DMS53 treated with DMSO at 0.1 percent for 48 hours (cell line): Measurements from ENCODE around the gene HEYL.

Experiments used
- DNase-seq: peaks from one replicate; lab custom pipeline; 2025; ENCODE audit not compliant: unreplicated experiment; lab: John Stamatoyannopoulos, UW

Gene HEYL

GRCh38 chr1:39666772-39667171, 27.3 kb upstream of the HEYL start:
- DNase-seq, result no peak

DNA sequence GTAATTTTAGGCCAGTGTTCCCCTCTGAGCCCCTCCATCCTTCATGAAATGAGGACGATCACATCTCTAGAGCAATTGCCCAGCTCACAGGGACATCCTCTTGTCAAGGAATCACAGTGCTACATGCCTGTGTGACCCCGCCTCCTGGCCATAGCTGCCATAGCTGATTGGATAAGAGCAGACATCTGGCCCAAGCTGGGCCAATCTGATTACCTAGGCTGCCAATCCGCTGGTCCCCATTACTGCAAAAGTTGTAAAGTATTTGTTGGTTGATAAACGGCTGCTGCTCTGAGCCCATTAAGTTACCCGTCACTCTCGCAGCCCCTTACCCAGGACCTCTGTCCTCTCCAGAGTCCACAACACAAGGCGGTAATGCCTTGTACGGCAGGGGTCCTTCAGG, 24.1 kb upstream of the HEYL start:
- DNase-seq, result no peak

- no peak for DNase-seq
Observed at GRCh38 chr1:39662861-39663260, 23.4 kb upstream of the HEYL start.

GRCh38 chr1:39659538-39659937, 20.1 kb upstream of the HEYL start:
- no peak for DNase-seq

DNA sequence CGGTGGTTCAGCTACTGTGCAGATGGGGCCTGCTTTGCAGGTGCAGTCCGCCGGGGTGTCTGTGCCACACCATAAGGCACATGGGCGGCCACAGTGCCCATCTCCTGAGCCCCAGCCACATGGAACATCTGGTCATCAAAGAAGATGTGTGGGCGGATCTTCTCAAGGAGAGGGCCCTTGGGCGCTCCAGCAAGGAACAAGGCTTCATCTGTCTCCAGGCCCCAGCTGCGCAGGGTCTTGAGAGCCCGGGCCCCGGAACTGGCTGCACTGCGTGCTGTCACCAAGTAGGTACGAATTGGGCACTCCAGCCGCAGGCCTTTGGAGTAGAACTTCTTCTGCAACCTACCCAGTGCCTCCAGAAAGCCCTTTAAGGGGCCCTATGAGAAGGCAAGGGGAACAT, 19.7 kb upstream of the HEYL start:
- no peak for DNase-seq

DNA sequence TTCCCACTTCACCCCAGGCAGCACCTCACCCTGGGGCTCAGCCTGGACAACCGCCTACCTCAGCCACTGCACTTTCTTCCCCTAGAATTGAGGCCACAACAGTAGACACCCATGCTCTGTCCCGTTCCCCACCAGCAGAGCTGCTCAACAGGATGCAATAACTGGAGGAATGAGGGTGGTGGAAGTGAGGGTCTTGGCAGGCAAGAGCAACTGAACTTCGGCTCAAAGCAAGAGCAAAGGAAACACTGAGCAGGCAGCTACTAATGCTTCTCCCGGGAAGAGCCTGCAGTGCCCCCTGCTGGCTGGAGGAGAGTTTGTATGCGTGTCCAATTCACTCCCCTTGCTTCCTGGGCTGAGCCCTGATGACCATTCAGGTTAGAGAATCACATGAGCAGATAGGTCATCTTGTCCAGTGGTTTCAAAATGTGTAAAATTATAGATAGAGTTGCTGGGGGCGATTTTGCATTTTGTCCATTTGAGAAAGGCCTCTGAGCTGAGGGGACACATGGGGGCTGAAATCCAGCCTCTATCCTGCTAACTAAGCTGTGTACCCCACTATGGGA, 18.6 kb upstream of the HEYL start:
- peak; percentile 50 for DNase-seq

DNA sequence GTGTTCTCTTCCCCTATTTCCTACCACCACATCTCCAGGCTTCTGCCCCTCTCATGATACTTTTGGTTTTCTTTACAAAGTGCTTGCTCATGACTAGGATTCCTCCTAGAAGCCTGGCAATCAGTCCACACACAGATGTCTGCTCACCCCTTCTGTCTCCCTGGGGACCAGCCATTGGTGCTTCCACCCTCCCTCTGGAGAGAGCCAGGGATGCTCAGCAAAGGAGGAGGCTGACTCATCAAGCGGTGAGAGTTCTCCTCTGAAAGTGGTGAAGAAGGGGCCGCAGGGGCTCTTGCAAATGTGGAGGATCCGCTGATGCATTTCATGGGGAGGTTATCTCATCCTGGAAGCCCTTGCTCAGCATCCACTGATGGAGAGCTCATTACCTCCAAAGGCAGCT, 18.0 kb upstream of the HEYL start:
- no peak for DNase-seq

DNA sequence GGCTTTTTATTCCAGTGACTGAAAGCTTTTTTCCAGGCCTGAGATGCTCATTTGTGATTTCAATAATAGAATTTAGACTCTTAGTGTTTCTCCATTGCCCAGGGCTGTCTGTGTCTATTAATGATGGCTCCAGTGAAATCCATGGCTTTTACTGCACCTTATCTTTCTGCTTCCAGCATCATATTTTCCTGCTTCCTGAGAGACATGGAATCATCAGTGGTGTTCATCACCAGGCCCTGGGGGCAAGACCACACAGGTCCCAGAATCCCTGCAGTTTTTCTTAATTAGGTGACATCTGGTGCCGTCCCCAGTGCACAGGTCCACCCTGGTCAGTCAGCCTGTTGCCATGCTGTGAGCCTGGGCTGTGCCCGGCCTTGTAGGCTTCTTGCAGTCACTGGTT, 16.9 kb upstream of the HEYL start:
- DNase-seq, result no peak

DNA sequence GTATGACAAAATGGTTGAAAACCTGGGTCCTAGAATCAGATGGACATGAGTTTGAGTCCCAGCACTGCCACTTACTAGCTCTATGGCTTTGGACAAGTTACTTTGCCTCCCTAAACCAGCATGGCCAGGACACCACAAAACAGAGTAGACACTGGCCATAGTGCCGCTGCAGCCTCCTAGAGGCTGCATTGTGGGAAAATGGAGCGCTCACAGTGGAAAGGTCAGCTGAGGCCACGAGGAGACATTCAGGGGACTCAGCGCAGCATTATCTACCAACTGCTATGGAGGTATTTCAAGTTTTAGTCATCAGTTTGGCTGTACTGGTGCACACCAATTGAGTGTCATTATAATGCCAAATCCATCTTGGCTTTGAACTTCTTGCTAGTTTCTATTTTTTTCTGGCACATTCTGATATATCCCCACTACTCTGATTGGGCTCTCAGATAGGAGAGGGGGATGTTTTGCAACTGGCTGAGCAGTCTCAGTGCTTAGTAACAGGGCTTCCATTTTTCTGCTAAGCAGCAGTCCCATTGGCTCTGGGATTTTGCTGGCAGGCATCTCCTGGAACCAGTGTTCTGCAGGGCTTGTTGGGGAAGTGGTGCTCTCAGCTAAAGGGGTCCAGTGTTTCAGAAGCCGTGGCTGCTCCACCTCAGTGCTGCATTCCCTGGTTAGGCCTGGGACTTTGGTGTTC, 16.3 kb upstream of the HEYL start:
- DNase-seq, result no peak

- no peak for DNase-seq
Observed at GRCh38 chr1:39654291-39654690, 14.8 kb upstream of the HEYL start.

- DNase-seq, result peak; percentile 67
Observed at GRCh38 chr1:39653546-39654031, 14.1 kb upstream of the HEYL start.

GRCh38 chr1:39652554-39652953, 13.1 kb upstream of the HEYL start:
- no peak for DNase-seq

DNA sequence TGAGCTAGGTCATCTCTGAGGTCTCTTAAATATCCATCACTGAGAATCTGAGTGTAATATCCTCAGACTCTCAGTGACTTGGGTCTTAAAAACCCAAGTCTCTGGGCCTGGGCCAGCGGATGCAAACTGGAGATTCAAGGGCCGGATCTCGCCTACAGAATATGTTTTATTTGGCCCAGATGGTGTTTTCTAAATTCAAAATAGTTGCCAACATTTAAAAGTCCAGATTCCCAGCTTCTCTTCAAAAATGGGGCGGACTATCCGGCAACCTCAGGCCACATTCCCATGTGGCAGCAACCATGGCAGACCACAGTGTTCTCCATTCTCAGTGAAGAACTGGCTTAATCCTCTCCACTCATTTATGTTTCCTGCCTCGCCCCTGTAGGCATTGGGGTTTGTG, 12.7 kb upstream of the HEYL start:
- DNase-seq, result no peak

DNA sequence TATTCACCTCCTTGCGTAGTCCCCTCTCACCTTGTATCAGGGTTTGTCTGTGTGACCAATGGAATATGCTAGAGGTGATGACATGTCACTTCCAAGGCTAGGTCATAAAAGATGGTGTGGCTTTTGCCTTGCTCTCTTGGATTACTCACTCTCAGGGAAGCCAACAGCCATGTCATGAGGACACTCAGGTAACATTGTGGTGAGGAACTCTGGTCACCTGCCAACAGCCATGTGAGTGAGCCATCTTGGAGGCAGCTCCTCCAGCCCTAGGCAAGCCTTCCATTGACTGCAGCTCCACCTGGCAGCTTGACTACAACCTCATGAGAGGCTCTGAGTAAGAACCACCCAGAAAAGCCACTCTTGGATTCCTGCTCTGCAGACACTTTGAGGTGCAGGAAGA, 11.0 kb upstream of the HEYL start:
- DNase-seq, result no peak

DNA sequence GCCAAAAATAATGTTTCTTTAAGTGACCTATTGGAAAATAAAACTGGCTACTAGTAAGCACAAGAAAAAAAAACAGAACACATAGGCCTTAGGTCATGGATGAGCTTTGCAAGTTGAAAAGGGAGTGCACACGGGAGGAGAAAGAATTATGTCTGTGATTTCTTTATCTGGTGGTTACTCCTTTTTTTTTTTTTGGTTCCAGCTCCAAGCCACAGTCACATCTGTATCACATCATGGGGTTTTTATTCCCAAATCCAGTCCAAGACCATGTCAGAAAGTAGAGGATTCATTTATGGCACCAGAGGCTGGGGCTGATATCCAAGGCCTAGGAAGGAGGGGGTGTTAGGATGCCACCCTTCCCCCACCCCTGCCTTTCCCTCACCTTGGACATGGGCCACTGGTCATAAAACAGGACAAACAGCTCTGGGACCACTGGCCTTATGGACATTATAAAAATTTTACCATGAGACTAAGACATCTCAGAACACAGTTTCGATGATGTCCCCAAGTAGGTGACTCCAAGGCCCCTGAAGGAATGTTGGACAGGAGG, 10.3 kb upstream of the HEYL start:
- no peak for DNase-seq

DNA sequence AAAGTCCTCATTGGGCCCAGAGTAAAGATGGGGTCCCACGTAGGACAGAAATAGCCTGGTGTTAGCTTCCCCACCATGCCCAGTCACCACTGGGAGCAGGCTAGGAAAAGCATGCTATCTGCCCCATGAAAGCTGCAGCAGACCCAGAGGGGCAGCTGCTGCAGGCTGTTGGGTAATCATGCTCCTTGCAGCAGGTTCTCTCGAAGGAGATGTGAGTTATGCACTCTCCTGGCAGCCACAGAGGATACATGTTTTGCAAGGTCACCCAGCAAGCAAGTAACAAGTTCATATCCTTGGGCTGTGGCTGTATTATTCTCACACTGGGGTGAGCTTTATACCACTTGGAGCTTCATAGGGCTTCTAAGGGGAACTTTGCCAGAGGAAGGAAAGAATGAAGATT, 9.1 kb upstream of the HEYL start:
- DNase-seq, result no peak

DNA sequence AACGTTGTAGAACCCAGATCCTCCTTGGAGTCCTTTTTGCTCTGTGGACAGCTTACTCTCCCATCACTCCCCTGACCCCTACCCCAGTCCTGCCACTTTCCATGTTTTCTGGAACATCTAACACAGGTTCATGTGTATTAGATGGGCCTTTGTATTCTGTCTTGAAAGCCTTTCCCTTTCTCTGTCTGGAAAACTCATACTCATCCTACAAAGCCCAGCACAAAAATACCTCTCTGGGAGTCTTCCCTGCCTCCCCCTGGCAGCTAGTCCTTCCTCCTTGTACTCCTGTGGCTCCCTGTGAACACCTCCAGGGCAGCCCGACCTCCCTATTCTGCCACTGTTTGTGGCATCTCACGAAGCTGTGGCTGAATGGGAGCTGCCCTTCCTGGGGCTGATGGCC, 7.8 kb upstream of the HEYL start:
- no peak for DNase-seq

GRCh38 chr1:39646232-39647081, 7.0 kb upstream of the HEYL start:
- DNase-seq, result no peak

GRCh38 chr1:39645411-39646043, 6.1 kb upstream of the HEYL start:
- DNase-seq, result no peak

GRCh38 chr1:39643705-39644104, 4.3 kb upstream of the HEYL start:
- DNase-seq, result no peak

- no peak for DNase-seq
Observed at GRCh38 chr1:39642796-39643195, 3.4 kb upstream of the HEYL start.
